C1 segment of cervical spinal cord (tissue), 14 donors: ENCODE measurements around the gene VPS8.

ENCODE experiments used
- DNase-seq, 14 donors: peaks; one replicate each; lab custom pipeline; 2025; lab: John Stamatoyannopoulos, UW

VPS8 gene

DNA sequence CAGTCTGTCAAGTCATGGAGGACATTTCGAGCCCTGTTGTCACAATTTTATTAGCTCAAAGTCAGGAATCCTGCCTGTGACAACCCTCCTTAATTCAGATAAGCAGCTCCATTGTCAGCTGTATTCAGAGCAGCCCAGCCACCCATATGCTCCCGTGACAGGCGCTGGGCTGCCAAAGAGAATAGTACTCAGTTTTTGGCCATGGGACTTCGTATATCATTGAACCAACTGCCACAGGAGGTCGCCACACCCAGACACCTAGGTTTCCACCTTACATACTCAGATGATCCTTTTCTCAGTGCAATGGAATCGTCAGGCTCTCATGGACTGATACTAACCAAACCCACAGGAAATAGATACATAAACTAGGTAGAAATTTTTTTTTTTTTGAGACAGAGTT is 240.7 kb downstream of the VPS8 start:
- DNase-seq: no peak

DNA sequence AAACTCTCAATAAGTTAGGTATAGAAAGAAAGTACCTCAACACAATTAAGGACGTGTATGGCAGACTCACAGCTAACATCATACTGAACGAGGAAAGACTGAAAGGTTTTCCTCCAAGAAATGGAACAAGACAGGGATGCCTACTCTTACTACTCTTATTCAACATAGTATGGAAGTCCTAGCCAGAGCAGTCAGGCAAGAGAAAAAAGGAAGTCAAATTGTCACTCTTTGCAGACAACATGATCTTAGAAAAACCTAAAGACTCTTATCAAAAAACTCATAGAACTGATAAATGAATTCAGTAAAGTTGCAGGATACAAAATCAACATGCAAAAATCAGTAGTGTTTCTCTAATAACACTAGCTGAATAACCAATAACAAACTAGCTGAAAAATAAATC is 244.9 kb downstream of the VPS8 start:
- DNase-seq: no peak

DNA sequence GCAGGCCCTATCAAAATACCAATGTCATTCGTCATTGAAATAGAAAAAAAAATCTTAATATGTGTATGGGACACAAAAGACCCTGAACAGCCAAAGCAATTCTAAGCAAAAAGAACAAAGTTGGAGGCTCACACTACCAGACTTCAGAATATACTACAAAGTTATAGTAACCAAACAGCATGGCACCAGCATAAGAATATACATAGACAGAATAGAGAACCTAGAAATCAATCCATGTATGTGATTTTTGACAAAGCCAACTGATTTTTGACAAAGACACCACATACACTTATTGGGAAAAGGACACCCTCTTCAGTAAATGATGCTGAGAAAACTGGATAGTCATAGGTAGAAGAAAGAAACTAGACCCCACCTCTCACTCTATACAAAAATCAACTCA is 245.9 kb downstream of the VPS8 start:
- DNase-seq: no peak

DNA sequence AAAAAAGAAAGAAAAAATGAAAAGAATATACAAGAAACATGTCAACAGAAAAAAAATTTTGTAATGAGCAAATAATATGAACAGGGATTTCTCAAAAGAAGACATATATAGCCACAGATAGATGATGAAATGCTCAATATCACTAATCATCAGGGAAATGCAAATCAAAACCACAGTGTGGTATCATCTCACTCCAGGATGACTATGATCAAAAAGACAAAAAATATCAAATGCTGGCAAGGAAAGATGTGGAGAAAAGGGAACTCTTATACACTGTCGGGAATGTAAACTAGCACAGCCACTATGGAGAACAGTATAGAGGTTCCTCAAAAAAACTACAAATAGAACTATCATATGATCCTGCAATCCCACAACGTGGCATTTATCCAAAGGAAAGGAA is 246.8 kb downstream of the VPS8 start:
- no peak for DNase-seq

DNA sequence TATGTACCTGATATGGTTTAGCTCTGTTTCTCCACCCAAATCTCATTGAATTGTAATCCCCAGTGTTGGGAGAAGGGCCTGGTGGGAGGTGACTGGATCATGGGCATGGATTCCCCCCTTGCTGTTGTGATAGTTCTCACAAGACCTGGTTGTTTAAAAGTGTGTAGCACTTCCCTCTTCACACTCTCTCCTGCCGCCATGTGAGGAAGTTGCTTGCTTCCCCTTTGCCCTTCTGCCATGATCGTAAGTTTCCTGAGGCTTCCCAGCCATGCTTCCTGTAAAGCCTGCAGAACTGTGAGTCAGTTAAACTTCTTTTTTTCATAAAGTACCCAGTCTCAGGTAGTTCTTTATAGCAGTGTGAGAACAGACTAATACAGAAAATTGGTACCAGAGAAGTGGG is 247.8 kb downstream of the VPS8 start:
- no peak for DNase-seq

DNA sequence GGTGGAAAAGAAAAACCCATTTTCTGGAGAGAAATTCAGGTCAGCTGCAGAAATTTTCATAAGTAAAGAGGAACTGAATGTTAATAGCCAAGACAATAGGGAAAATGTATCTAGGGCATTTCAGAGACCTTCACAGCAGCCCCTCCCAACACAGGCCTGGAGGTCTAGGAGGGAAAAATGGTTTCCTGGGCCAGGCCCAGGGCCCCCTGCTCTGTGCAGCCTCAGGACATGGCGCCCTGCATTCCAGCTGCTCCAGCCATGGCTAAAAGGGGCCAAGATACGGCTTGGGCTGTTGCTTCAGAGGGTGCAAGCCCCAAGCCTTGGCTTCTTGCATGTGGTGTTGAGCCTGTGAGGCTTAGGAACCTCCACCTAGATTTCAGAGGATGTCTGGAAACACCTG is 248.7 kb downstream of the VPS8 start:
- no peak for DNase-seq

DNA sequence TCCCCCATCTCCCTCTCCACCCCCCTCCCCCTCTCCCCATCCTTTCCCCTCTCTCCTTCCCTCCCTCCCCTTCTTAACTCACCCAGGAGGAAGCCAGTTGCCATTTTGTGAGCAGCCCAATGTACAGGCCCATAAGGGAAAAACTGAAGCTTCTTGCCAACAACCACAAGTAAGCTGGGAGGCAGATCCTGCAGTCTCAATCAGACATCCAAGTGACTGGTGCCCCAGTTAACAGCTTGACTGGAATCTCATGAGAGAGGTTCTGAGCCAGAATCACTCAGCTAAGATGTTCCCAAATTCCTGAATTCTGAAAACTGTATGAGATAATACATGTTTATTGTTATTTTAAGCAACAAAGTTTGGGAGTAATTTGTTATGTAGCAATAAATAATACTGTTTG is 250.2 kb downstream of the VPS8 start:
- no peak for DNase-seq

DNA sequence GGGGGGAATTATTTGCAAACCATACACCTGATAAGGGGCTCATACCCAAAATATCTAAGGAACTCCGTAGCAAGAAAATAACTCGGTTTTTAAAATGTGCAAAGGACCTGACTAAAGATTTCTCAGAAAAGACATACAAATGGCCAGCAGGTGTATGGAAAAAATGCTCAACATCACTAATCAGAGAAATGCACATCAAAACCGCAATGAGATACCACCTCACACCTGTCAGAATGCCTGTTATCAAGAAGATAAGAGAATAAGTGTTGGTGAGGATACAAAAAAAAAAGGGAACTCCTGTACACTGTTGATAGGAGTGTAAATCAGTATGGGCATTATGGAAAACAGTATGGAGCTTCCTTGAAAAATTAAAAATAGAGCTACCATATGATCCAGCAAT is 251.5 kb downstream of the VPS8 start:
- no peak for DNase-seq

DNA sequence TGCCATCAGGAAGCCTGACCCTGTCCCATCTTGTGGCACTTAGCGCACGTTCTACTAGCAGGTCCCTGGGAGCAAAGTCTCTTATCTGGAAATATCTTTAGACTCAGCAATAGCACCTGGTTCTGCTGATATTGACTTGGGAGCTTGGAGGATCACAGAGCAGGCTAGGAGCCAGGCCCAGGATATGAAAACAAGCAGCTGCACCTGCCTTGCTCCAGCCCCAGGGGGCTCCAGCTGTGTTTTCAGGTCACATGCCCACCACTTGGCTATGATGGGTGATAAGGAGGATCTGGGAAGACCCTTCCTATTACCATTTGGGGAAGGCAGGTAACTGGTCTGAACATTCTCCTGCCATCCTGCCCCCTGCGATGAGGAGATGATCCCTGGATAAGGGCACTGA is 253.1 kb downstream of the VPS8 start:
- DNase-seq: no peak

DNA sequence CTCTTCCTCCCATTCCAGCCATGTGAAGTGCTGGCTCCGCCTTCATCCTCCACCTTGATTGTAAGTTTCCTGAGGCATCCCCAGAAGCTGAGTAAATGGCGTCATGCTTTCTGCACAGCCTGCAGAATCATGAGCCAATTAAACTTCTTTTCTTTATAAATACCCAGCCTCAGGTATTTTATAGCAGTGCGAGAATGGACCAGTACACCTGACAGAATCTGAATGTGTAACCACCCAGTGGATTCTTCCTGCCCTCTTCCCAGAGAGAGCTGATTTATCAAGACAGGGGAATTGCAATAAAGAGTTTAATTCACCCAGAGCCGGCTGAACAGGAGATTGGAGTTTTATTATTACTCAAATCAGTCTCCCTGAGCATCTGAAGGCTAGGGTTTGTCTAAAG is 254.3 kb downstream of the VPS8 start:
- DNase-seq: no peak

DNA sequence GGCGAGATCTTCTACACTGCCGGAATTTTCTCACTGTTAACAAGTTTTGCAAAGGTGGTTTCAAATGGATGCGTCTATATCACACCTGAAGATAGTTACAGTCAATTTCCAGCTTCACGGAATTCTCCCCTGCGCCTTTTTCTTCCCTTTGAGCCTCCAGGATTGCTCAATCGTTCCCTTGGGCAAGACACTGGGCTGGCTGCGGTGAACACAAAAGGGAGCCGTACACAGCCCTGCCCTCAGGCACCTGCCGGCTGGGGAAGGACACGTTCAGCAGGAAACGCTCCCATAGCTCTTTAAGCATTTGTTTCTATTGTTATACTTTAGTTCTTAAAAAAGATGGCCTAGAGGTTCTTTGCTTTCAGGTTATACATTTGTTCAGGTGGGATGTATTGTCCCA is 255.2 kb downstream of the VPS8 start:
- DNase-seq: no peak

DNA sequence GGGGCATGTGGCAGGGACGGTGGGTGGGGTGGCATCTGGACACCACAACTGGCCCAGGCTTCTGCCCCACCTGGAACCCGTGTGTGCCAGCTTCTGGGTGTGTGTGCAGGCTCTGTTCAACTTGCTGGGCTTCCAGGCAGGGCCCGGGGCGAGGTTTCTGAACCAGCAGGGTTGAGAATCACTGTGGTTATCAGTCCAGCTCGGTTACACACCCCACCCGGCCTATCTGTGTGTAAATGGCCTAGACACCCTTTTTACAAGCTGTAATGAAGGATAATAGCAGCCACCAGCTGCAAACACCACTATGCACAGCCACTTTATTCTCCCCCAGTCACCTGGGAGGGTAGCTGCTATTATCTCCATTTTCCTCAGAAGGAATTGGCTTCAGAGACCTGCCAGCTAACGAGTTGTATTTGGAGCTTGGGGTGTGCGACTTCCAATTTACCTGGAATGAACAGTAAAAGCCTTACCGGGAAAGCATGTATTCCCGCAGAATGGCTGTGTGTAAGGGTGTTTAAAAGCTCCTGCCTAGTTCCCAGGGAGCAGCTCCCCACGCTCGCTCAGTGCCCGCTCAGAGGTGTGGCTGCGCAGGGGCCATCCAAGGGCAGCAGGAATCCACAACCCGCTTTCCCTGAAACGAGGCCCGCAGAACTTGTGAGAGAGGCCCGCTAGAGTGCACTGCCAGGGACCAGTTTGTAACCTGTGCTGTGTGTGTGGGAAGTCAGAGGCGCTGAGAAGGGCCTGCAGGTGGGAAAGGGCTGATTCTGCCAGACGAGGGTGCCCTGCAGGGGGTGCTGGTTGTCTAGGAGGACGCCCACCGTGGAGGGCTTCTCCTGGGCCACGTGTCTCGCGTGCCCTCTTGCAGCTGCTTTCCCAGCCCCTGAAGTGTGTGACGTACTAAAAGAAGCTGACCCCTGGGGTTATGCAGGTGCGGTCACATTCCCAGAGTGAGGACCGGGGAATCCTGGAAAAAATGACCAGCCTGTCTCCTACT is 257.4 kb downstream of the VPS8 start:
- no peak for DNase-seq

DNA sequence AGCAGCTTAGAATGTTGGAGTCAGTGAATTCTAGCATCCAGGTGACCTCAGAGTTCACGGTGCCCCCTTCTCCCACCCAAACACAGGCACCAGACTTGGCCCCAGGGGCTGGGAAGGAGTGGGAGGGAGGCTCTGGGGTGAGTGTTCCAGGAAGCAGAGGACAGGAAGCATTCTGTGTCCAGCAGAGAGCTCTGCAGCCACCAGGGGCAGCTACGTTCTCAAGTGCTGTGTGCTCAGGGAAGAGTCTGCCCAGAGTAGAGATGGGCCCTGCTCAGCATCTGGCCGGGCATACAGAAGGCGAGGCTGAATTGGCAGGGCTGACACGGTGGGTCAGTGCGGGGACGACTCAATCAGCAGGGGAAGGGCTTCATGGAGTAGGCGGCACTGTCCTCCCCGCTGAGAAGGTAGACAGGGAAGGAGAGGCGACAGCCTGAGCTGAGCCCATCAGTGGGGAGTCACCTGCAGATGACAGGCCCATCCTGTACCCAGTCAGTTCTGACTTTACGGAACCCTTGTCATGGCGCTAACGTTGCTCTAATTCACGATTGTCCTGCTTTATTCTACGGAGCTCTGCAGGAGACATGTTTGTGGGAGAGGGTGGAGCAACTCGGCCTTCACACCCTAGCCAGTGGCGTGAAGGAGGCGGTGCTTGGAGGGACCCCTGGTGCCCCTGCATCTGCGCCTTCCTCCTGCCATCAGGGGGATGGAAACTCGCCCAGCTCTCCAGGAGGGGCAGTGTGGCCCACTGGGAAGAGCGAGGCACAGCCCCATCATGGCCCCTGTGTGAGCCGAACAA is 258.7 kb downstream of the VPS8 start:
- DNase-seq: peak in 1 of 14 donors; percentile 12

DNA sequence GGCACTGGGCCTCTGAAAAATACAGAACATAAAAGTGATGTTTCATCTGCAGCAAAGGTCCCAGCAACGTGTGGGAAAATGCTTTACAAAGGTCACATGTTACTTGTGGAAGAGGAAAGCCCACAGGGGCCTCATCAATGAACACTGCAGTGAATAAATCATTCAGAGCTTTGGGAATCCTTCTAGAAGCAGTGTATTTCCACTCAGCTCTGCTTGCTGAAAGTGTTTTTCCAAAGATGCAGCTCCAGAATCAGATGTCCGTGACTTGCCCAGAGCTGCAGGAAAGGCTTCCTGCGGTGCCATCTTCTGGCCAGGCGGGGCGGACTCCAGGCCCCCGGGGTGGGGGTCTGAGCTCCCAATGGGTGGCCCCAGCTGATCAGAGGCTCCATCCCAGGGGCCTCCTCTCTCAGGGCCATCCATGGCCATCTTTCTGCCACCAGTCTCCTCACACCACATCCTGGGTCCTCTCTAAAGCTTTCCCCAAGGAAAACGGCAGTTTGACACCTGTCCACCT is 259.4 kb downstream of the VPS8 start:
- DNase-seq: no peak

DNA sequence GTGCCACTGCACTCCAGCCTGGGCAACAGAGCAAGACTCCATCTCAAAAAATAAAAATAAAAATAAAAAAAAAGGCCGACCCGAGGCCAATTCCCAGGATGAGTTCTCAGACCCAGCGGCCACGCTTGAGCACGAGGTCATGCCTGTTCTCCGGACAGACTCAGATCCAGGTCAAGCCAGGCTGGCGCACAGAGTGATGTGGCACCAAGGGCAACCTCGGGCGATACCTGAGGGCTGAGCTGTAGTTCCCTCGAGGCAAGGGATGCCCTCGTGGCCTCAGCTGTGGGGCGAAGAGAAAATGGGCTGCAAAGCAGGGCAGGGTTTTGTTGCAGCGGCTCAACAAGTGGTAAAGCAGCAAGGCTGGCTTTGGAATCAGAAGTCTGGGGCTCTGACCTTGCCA is 263.6 kb downstream of the VPS8 start:
- DNase-seq: no peak

DNA sequence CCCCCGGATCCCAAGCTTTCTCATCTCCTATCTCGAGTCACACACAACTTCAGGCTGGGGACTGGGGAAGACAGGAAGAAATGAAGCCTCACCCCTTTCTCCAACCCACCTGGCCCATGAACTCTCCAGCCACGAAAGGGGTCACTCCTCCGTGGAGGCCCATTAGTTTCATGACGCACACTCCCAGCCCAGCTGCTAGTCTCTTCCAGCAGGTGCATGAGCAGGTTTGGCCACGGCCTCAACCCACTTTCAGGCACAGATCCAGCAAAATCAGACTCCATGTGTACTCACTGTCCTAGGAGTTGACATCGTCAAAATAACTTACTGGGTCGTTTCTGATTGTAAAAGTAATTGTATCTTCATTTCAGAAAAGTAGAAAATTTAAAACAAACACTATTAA is 264.3 kb downstream of the VPS8 start:
- no peak for DNase-seq

DNA sequence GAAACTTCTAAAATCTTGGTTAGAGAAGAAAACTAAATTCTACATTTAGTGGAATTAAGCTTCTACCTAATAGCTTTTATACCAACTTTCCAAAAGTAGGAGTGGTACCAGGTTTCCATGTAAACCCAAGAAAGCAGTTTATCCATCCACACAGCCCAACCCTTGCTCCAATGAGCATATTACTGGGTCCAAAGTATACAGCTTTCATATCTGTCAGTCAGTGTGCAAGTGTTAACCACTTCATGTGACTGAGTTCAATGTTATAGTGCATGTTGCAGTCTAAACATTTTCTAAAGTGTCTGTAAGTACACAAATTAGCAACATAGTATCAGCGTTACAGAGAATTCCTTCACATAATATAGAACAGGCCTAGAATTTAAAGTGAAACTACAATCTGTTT is 267.7 kb downstream of the VPS8 start:
- DNase-seq: no peak

DNA sequence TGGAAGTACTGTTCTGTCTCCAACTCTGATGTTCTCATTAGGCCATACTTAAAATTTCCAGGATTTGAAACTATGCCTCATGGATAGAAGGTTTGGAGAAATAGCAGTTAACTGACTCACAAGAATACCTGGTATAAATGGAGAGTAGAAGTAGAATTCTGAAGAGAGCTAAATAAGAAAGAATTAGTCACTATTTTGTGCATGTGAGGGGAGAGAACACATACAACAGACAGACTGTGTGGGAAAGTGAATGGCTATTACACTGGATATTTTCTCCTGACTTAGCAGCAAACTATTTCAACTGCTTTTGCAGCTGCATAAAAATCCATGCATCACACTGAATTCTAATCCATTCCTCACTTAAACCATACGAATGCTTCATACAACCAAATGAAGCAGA is 269.6 kb downstream of the VPS8 start:
- no peak for DNase-seq

DNA sequence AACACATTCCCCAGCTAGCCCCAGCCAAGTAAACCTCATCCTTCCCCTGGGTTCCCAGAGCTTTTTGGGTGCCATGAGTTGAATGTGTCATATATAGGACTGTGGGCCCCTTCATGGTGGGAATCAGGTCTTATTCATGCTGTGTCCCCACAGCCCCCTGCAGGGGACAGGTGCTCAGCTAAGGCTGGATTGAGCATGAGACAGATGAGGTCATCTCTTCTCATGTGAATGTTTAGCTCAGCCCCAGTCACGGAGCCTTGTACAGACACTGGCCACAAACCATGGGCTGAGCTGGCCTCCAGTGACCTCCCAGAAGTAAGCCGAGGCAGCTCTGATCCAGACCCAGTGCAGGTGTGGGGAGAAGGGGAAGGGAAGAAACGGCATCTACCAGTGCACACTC is 270.2 kb downstream of the VPS8 start:
- no peak for DNase-seq

DNA sequence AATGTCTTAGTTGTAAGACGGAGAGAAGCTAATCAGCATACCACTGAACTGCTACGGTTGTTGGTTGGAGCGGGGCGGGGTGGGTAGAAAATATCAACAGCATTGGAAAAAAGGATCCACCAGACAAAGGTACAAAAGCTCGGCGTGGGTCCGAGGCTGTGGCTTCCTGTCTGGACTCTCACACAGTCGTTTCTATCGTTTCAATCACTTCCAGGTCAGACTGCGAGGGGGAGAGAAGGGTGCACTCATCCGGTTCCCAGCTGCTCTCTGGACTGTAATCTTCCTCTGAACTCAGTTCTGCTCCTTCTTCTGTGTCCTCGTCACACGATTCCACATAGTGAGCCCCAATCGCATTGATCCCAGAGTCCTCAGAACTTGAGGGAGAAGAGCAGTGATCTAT is 270.9 kb downstream of the VPS8 start:
- DNase-seq: no peak

DNA sequence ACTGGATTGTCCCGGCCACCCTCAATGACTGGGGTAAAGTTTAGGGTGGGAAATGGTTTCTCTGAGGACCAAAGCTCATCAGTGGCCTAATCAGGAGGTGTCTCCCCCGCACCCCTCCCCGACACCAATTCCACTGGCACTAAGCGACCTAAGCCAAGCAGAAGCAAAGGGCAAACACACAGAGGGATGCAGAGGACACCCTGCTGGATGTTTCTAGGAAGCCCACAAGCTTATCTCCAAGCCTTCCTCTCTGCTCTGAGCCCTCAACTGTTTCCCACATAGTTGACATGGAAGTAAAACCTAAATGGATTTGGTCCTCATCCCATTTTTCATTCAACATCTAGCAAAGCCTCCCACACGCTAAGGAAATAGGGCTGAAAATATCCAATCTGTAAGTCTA is 272.4 kb downstream of the VPS8 start:
- no peak for DNase-seq

DNA sequence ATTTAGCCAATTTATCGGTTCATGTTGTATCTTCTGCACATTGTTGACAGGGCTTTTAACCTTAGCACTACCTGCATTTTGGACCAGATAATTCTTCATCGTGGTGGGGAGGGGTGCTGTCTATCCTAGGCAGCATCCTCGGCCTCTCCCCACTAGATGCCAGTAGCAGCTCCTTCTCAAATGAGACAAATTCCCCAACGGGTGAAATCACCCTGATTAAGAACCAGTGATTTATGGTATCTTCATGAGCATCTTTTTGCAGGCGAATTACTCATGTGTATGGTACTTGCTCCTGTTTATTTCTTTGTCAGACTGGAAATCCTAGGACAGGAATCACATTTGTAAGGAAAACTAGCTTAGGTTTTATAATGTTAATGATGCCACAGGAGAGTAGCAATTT is 272.9 kb downstream of the VPS8 start:
- peak in 1 of 14 donors; percentile 20 for DNase-seq

DNA sequence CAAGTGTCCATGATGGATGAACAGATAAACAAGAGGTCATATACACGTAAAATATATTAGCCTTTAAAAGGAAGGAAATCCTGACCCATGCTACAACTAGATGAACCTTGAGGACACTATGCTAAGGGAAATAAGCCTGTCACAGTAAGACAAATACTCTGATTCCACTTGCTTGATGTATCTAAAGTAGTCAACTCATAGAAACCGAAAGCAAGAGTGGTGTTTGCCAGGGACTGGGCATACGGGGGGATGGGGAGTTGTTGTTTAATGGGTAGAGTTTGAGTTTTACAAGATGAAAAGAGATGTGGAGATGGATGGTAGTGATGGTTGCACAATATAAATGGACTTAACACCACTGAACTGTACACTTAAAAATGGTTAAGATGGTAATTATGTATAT is 275.5 kb downstream of the VPS8 start:
- DNase-seq: no peak
